HS-5 (cell line): Measurements from ENCODE around the gene TBC1D21.

ENCODE experiments used
- DNase-seq: peaks from one replicate; pipeline ENCODE4 v3.0.0-alpha.2; 2012; ENCODE audit warnings: low read depth

Gene TBC1D21

DNA sequence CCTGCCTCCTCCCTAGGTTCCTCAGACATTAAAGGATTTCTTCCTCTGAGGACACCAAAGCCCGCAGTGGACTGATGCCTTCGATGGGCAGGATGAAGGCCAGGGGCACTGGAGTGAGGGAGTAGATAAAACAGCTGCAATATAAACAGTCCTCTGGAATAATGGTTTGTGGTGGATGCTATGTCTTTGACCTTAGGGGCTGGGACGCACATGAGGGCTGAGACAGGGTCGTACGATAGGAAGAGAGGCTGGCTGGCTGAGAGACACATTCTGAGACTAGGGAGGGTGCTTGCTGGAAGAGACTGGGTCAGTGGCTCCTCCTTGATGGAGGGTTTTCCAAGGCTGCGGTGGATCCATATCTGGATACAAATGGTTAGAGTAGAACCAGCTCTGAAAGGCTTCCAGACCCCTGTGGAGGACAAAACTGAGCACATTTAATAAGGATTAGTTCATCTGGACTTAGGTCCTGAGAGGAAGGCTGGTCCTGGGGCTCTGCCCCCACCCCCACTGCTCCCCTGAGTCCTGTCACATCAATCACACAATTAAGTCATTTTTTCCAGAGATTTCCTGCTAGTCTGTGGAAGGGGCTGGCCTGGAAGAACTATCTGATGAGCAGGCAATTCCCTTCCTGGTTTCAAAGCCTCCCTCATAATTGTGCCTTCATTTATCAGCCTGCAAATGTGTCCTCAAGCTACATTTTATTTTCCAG, 15.8 kb downstream of the TBC1D21 start:
- no peak for DNase-seq

DNA sequence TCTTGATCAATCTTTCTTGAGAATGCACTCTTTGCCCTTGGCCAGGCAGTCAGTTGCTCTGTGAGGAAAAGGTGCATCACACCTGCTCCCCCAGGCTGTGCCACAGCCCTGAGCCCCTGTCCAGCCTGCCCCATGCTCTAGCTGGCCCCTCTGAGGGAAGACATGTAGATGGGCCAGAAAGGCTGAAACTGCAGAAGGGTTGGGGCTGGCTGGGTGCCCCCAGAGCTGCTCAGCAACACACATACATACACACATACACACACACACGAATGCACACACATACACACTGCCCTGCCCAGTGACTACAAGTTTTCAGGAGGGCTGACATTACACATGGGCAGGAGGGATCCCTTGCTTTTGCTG, 16.4 kb downstream of the TBC1D21 start:
- no peak for DNase-seq

GRCh38 chr15:73891328-73892315, 18.3 kb downstream of the TBC1D21 start:
- no peak for DNase-seq

GRCh38 chr15:73892446-73893226, 19.3 kb downstream of the TBC1D21 start:
- DNase-seq: no peak

GRCh38 chr15:73894133-73894814, 20.9 kb downstream of the TBC1D21 start:
- no peak for DNase-seq

- DNase-seq: peak; percentile 73
These were observed 24.3 kb downstream of the TBC1D21 start for GRCh38 chr15:73897441-73898261.

GRCh38 chr15:73899197-73900094, 26.1 kb downstream of the TBC1D21 start:
- DNase-seq: no peak

- DNase-seq: no peak
These were observed 26.8 kb downstream of the TBC1D21 start for GRCh38 chr15:73900095-73900712.

- no peak for DNase-seq
These were observed 27.9 kb downstream of the TBC1D21 start for GRCh38 chr15:73901126-73901810.

DNA sequence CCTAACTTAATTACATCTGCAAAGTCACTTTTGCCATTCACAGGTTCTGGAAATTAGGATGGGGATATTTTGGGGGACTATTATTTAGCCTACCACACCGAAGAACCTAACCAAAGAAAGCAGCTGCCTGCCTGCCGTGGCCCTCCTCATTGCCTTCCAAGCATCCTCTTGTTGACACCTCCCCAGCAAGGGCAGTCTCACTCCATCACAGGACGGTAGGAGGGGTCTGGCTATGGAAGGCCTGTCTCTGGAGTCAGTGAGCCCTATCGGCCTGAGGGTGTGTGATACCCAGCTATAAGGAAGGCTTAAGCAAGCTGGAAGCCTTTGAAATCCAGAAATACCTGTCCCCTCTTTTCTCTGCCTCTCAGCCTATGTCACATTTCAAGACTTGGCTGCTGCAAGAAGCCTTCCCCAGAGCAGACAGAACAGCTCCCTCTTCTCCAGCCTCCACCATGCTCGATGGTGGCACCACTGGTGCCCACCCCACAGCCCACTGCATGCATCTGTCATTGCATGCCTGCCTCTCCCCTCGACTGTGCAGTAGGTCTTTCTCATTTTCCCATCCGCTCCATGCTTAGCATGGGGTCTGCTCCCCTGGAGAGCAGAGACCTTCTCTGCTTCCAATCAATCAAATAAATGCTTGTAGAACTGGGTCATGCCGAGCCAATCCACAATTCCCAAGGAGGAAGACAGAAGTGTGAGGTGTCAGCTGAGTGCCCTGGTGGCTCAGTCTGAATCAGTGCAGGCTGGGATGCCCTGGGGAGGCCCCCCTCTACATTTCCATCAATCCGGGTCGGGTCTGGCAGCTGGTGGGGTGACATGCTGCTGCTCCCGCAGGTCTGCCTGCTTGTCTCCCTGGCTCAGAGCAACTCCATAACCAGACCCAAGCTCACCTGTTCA, 29.0 kb downstream of the TBC1D21 start:
- DNase-seq: no peak

GRCh38 chr15:73904026-73904815, 30.9 kb downstream of the TBC1D21 start:
- no peak for DNase-seq

GRCh38 chr15:73905225-73905827, 32.0 kb downstream of the TBC1D21 start:
- no peak for DNase-seq

GRCh38 chr15:73906346-73907034, 33.1 kb downstream of the TBC1D21 start:
- DNase-seq: no peak

- DNase-seq: no peak
These were observed 33.7 kb downstream of the TBC1D21 start for GRCh38 chr15:73907035-73907408.

- DNase-seq: no peak
These were observed 34.9 kb downstream of the TBC1D21 start for GRCh38 chr15:73908030-73908821.
